Endothelial cell (in vitro differentiated cells): ENCODE measurements around the gene NTSR1. TPM values are rescaled to one million over a fixed set of nuclear protein-coding genes. Genes with fewer than 3 reads are reported as not detected.

Experiments
- DNase-seq: peaks from one replicate; pipeline ENCODE4 v3.0.0; 2021; ENCODE audit warnings: low spot score
- H3K27ac Mint-ChIP-seq: one replicate; pipeline ENCODE4 v1.8.0; 2021; ENCODE audit warnings: mixed read lengths, inconsistent platforms; ENCODE audit not compliant: unreplicated experiment
- H3K27me3 Mint-ChIP-seq: one replicate; pipeline ENCODE4 v1.8.0; 2021; ENCODE audit warnings: mild to moderate bottlenecking, moderate library complexity, mixed read lengths, inconsistent platforms; ENCODE audit not compliant: unreplicated experiment
- H3K36me3 Mint-ChIP-seq: one replicate; pipeline ENCODE4 v1.8.0; 2021; ENCODE audit warnings: mild to moderate bottlenecking, low read depth, mixed read lengths, inconsistent platforms; ENCODE audit not compliant: unreplicated experiment
- H3K4me1 Mint-ChIP-seq: one replicate; pipeline ENCODE4 v1.8.0; 2021; ENCODE audit warnings: mild to moderate bottlenecking, mixed read lengths, inconsistent platforms; ENCODE audit not compliant: unreplicated experiment
- H3K4me3 Mint-ChIP-seq: one replicate; pipeline ENCODE4 v1.8.0; 2021; ENCODE audit warnings: mild to moderate bottlenecking, mixed read lengths, inconsistent platforms; ENCODE audit not compliant: unreplicated experiment
- H3K9me3 Mint-ChIP-seq: one replicate; pipeline ENCODE4 v1.8.0; 2021; ENCODE audit warnings: mixed read lengths, inconsistent platforms; ENCODE audit not compliant: unreplicated experiment
- total RNA-seq: library from RNA; stranded (reverse); fragmentation: NEBNext Ultra II Directional; extraction: Animal tissue kit (Norgen Biotek cat#: 25700); gene quantifications from one replicate; pipeline ENCODE4 v1.2.1, GENCODE V29; 2021; ENCODE audit not compliant: unreplicated experiment
- TF ChIP-seq, protein P1 (sequence below): fragments of 200-600 bp; sonication (generic); IDR thresholded peaks from one replicate; pipeline ENCODE4 v1.5.0; 2021; ENCODE audit warnings: antibody characterized with exemption; ENCODE audit not compliant: unreplicated experiment

The NTSR1 gene
- total RNA-seq, 1 donor from 2014 or later, result not detected

DNA sequence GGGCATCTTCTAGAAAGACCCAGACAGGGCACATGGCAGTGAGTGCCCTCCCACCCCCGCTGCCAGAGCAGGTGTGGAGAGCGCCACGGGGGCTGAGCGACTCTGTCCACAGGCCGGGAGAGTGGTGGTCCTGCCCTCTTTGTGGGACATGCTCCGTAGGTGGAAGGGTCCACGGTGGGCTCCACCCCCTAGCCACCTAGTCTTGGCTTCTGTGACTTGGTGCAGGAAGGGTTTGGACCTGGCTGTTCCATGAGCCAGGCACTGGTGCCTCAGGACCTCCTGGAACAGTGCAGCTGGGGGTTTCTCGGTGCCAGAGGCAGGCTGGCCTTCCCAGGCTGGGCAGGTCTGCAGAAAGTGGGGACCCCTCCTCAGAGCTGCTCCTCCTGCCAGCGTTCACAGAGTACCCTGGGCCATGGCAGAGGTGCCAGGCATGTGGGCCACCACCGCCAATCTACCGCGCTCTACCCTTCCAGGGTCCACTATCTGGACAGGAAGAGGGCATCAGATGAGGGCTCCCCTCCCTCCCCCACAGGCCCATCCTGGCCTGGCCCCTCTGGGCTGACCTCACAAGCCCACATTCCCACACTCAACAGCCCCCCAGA lies 43.4 kb upstream of the NTSR1 start:
- Mint-ChIP-seq H3K36me3 (no peaks in the 10 kb centered on the region), H3K4me1 (peaks cover 8% of the 10 kb centered on the region), H3K27ac (no peak overlapping the region), H3K9me3 (no peaks in the 10 kb centered on the region), H3K4me3 (no peak overlapping the region), H3K27me3 (peaks cover 11% of the 10 kb centered on the region)
- TF ChIP-seq, protein P1, sequence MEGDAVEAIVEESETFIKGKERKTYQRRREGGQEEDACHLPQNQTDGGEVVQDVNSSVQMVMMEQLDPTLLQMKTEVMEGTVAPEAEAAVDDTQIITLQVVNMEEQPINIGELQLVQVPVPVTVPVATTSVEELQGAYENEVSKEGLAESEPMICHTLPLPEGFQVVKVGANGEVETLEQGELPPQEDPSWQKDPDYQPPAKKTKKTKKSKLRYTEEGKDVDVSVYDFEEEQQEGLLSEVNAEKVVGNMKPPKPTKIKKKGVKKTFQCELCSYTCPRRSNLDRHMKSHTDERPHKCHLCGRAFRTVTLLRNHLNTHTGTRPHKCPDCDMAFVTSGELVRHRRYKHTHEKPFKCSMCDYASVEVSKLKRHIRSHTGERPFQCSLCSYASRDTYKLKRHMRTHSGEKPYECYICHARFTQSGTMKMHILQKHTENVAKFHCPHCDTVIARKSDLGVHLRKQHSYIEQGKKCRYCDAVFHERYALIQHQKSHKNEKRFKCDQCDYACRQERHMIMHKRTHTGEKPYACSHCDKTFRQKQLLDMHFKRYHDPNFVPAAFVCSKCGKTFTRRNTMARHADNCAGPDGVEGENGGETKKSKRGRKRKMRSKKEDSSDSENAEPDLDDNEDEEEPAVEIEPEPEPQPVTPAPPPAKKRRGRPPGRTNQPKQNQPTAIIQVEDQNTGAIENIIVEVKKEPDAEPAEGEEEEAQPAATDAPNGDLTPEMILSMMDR, result no peak
- no peak for DNase-seq

DNA sequence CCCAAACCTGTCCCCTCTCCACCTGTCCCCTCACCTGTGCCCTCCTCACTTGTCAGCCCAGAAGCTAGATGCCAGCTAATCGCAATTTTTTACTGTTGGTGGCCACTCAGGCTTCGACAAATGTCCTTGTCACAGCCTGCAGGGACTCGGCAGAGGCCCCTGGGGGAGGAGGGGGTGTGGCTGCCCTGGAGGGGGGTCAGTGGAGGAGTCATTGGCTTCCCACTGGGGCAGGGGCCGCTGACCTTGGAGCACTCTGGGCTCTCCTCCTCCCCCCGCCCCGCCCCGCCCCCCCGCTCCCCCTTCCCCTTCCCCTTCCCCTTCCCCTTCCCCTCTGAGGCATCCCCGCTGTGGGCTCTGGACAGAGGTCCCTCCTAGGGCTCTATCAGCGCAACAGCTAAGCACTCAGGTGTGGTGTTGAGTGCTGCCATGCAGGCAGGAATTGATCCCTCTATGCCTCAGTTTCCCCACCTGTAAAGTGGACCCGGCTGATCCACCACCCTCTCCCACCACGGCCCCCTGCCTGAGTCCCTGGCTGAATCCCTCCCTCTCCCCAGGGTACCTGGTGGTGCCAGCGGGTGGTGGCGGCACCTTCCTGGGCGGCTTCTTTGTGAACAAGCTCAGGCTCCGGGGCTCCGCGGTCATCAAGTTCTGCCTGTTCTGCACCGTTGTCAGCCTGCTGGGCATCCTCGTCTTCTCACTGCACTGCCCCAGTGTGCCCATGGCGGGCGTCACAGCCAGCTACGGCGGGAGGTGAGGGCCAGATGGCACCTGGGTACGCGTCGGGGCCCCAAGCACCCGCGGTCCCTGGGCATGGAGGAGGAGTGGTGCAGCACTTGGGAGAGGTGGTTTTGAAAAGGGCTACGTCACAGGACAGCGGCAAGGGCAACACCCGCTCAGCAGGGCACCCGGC lies 42.6 kb upstream of the NTSR1 start:
- Mint-ChIP-seq H3K27me3 (peaks cover 11% of the 10 kb centered on the region), H3K27ac (no peak overlapping the region), H3K4me3 (no peak overlapping the region), H3K4me1 (peaks cover 8% of the 10 kb centered on the region), H3K36me3 (no peaks in the 10 kb centered on the region), H3K9me3 (no peaks in the 10 kb centered on the region)
- no peak for DNase-seq
- TF ChIP-seq, protein P1, result no peak

DNA sequence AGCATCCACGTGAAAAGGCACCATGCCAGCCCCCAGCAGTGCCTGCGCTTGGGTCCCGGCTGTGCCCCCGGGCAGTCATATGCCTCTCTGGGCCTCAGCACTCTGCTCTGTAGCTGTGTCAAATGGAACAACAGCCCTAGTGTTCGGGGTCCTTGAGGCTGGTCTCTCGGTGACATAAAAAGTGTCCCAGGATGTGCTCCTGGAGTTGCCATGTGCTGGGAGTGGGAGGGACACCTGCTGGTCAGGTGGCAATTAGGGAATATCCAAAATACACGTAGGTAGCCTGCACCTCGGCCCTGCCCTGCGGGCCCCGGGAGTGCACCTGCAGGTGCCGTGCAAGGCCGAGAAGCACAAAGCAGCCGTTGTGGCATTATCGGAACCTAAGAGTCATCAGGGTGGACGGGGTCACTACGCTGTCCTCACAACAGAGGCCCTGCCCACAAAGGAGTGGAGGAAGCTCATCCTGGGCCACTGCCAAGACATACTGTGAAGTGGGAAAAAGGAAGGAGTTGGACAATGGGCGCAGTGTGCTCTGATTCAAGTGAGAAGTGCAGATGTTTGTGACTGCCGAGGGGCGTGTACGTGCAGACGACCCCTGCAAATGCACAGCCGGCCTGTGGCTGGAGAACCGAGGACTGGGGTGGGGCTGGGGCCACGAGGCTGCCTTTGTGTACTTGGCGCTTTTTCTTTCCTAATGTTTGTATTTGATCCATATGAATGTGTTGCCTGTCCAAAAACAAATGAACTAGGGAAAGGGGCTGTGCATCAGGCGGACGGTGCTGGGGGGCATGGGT lies 41.7 kb upstream of the NTSR1 start:
- H3K4me1 Mint-ChIP-seq, result peaks cover 8% of the 10 kb centered on the region
- no peak for DNase-seq
- TF ChIP-seq, protein P1, result no peak
- H3K36me3 Mint-ChIP-seq, result no peaks in the 10 kb centered on the region
- H3K9me3 Mint-ChIP-seq, result no peaks in the 10 kb centered on the region
- no peak overlapping the region for H3K4me3 Mint-ChIP-seq
- H3K27ac Mint-ChIP-seq, result no peak overlapping the region
- H3K27me3 Mint-ChIP-seq, result peaks cover 10% of the 10 kb centered on the region

DNA sequence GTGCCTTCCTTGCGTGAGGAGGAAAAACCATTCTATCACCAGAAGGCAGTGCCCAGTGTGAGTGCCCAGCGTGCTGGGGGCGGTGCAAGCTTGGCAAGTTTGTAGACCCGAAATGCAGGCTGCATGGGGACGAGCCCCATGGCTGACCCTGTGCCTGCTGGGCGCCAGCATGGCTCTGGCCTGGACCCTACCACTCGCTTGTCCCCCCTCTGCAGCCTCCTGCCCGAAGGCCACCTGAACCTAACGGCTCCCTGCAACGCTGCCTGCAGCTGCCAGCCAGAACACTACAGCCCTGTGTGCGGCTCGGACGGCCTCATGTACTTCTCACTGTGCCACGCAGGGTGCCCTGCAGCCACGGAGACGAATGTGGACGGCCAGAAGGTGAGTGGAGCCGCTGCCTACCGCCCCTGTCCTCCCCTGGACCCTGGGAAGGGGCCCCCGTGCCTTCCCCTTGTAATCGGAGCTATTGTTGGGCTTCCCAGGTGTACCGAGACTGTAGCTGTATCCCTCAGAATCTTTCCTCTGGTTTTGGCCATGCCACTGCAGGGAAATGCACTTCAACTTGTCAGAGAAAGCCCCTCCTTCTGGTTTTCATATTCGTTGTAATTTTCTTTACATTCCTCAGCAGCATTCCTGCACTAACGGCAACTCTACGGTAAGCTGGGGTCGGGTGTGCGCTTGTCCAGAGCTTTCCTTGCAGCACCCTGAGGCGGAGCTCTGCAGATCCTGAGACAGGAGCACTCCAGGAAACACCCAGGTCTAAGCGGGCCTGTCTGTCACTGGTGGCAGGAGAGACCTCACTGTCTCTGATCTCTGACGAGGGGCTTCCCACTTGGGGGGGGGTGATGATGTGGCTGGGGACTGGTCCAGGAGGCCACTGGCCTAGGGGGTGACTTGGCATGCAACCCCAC lies 40.9 kb upstream of the NTSR1 start:
- Mint-ChIP-seq H3K4me3 (no peak overlapping the region), H3K4me1 (peaks cover 8% of the 10 kb centered on the region), H3K27ac (no peak overlapping the region), H3K36me3 (no peaks in the 10 kb centered on the region), H3K27me3 (peaks cover 10% of the 10 kb centered on the region), H3K9me3 (no peaks in the 10 kb centered on the region)
- TF ChIP-seq, protein P1, result no peak
- DNase-seq, result no peak
